Pancreas (tissue), 10 donors: Measurements from ENCODE around the gene MRPL54. TPM values are rescaled to one million over a fixed set of nuclear protein-coding genes. Genes with fewer than 3 reads are reported as not detected.

Experiments
- ATAC-seq, 4 donors: fragments of 200-7000 bp; cut with Tn5 transposase; one replicate each; pipeline versions ENCODE4 v1.8.0 to v1.9.1; 2020; ENCODE audit warnings: mild to moderate bottlenecking in 4 of 4, moderate library complexity in 4 of 4
- DNase-seq, 6 donors: peaks; one replicate each; pipeline ENCODE4 v3.0.0-alpha.2; 2020
- FAIRE-seq: peaks from 2 replicates; lab custom pipeline; 2012; peaks lifted over from hg19 to GRCh38; lab: Jason Lieb, UNC
- H3K27ac ChIP-seq, 4 donors: fragments of 200-600 bp; sonication (generic); 1 replicate in 3 of 4; 2 replicates in 1 of 4; pipeline versions ENCODE4 v1.5.0 to v1.8.0; 2020
- H3K27me3 ChIP-seq, 4 donors: fragments of 200-600 bp; one replicate each; pipeline ENCODE4 v1.8.0; 2021
- H3K36me3 ChIP-seq, 3 donors: fragments of 200-600 bp; sonication (generic) in 1 of 3; one replicate each; pipeline versions ENCODE4 v1.5.0 to v1.8.0; 2020 to 2021
- H3K4me1 ChIP-seq, 3 donors: fragments of 200-600 bp; one replicate each; pipeline ENCODE4 v1.8.0; 2021
- H3K4me3 ChIP-seq, 4 donors: fragments of 200-600 bp; sonication (generic) in 2 of 4; one replicate each; pipeline versions ENCODE4 v1.5.0 to v1.8.0; 2020 to 2021
- H3K9me3 ChIP-seq, 4 donors: fragments of 200-600 bp; one replicate each; pipeline ENCODE4 v1.8.0; 2021
- WGBS, 2 donors: extraction: QIAGEN DNeasy Blood & Tissue Kit; methylation state at CpG; one replicate each; pipeline ENCODE4 v1.1.7; 2013; 5-methylcytosine and 5-hydroxymethylcytosine counted together
- intact Hi-C, 3 donors: fragments of 100-400 bp; cut with DNase I; formaldehyde crosslinking; loops; one replicate each; pipeline versions ENCODE4 v1.11.1 to v1.14.2; 2022
- polyA plus RNA-seq, 2 donors: library from polyadenylated mRNA; stranded (reverse); fragments of 200-250 nt; gene quantifications; one replicate each; pipeline ENCODE4 v1.2.3, GENCODE V29; 2013
- total RNA-seq, 6 donors: library from RNA; stranded (reverse); fragmentation: NEBNext Ultra II Directional in 4 of 6; extraction: Animal tissue kit (Norgen Biotek cat#: 25700) in 4 of 6; gene quantifications; one replicate each; pipeline versions ENCODE4 v1.2.1 to v1.2.4, GENCODE V29; 2021 to 2023
- TF ChIP-seq, protein P1 (sequence below), 4 donors: fragments of 200-600 bp; sonication (generic) in 3 of 4; IDR thresholded peaks; one replicate each; pipeline versions ENCODE4 v1.5.0 to v1.8.0; 2021; ENCODE audit warnings: antibody characterized with exemption in 4 of 4
- donor health status: healthy with polysubstance abuse.
- donor health status: DM: no; HTN: no; CAD: no; lungs with moderate emphysema.
- donor health status: DM: no; HTN: no; CAD: no.
- donor health status: control.
- donor health status: control.
- donor health status: Bipolar disorder and iron deficiency.
- donor health status: DM: yes; HTN: yes; CAD: no.
- donor health status: DM: no; HTN: no; CAD: no.
- donor health status: DM: no; HTN: no; CAD: no.
- donor health status: DM: yes; HTN: yes; CAD: no.

Gene MRPL54
- total and polyA plus RNA-seq, 8 donors, result 30.0 to 104 (median 38.3) TPM

DNA sequence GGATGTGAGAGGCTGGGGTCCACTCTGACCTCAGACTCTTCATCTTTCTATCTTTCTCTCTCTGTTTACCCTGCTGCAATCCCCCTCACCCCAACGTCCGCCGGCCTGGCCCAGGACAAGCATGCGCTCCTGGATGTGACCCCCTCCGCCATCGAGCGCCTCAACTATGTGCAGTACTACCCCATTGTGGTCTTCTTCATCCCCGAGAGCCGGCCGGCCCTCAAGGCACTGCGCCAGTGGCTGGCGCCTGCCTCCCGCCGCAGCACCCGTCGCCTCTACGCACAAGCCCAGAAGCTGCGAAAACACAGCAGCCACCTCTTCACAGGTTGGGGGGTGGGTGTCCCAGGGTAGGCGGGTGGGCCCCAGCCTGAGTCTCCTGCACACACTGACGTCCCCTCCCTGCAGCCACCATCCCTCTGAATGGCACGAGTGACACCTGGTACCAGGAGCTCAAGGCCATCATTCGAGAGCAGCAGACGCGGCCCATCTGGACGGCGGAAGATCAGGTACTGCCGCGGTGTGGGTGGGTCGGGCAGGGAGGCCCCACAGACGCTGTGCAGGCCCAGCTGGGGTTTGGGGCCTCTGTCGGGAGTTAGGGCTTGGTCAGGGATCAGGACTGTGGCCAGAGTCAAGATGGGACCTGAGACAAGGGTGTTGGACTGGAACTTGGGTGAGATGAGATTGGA is 16.0 kb upstream of the MRPL54 start:
- TF ChIP-seq, protein P1, sequence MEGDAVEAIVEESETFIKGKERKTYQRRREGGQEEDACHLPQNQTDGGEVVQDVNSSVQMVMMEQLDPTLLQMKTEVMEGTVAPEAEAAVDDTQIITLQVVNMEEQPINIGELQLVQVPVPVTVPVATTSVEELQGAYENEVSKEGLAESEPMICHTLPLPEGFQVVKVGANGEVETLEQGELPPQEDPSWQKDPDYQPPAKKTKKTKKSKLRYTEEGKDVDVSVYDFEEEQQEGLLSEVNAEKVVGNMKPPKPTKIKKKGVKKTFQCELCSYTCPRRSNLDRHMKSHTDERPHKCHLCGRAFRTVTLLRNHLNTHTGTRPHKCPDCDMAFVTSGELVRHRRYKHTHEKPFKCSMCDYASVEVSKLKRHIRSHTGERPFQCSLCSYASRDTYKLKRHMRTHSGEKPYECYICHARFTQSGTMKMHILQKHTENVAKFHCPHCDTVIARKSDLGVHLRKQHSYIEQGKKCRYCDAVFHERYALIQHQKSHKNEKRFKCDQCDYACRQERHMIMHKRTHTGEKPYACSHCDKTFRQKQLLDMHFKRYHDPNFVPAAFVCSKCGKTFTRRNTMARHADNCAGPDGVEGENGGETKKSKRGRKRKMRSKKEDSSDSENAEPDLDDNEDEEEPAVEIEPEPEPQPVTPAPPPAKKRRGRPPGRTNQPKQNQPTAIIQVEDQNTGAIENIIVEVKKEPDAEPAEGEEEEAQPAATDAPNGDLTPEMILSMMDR (IDR thresholded peaks at IDR 0.05), result no peak
- 80 to 82% methylated on average over 30 to 31 of the region's 31 CpGs for WGBS, 2 donors
- Histone ChIP-seq H3K27ac (no peak overlapping the region), H3K4me3 (no peak overlapping the region), H3K4me1 (no peaks in the 10 kb centered on the region), H3K9me3 (no peaks in the 10 kb centered on the region), H3K27me3 (no peaks in the 10 kb centered on the region), H3K36me3 (peaks cover 0 to 11% (median 0%) of the 10 kb centered on the region in 3 donors)
- intact Hi-C loops, result no loop called here
- DNase-seq (peak in 1 of 6 donors; percentile 57), FAIRE-seq (no peak), ATAC-seq (no peak)

DNA sequence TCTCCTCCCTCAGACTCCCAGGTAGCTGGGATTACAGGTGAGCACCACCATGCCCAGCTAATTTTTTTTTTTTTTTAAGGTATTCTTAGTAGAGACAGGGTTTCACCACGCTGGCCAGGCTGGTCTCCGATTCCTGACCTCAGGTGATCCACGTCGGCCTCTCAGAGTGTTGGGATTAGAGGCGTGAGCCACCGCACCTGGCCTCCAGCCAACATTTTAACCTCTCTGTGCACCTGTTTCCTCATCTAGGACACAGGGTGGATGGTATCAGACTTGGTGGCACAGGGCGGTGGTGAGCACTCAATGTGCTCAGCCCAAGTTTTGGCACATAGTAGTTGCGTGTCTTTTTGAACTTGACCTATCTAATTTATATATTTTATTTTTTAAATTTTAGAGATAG is 13.5 kb upstream of the MRPL54 start:
- Histone ChIP-seq H3K36me3 (peaks cover 0 to 18% (median 0%) of the 10 kb centered on the region in 3 donors), H3K27ac (no peak overlapping the region), H3K4me3 (no peak overlapping the region), H3K27me3 (no peaks in the 10 kb centered on the region), H3K9me3 (no peaks in the 10 kb centered on the region), H3K4me1 (no peaks in the 10 kb centered on the region)
- DNase-seq, result no peak
- no peak for ATAC-seq
- no peak for FAIRE-seq
- WGBS, 2 donors, result 74% methylated on average over 8 of the region's 8 CpGs
- intact Hi-C loops, result no loop called here
- TF ChIP-seq, protein P1 (IDR thresholded peaks at IDR 0.05), result no peak

DNA sequence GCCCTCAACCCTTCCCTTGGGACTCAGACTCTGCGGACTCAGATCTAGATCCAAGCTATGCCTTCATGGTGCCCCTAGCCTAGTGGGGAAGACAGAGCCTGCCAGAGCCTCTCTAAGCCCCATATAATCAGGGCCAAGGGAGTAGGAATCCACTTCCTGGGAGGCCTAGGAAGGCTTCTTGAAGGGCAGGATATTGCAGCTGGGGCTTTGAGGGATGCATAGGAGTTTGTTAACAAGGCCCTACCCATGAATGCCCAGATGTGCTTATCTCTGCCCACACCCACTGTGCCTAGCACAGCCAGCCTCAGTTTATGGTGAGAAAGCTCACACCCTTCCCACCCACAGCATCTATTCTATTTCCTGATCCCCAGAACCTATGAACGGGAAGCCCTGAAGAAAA is 12.3 kb upstream of the MRPL54 start:
- no peak for ATAC-seq
- H3K27me3 ChIP-seq, result no peaks in the 10 kb centered on the region
- H3K4me1 ChIP-seq, result no peaks in the 10 kb centered on the region
- no peak for FAIRE-seq
- H3K27ac ChIP-seq, result no peak overlapping the region
- intact Hi-C loops, result no loop called here
- peaks cover 0 to 18% (median 0%) of the 10 kb centered on the region in 3 donors for H3K36me3 ChIP-seq
- H3K9me3 ChIP-seq, result no peaks in the 10 kb centered on the region
- no peak for DNase-seq
- no peak overlapping the region for H3K4me3 ChIP-seq
- 95 to 98% methylated on average over 2 of the region's 2 CpGs for WGBS, 2 donors
- TF ChIP-seq, protein P1 (IDR thresholded peaks at IDR 0.05), result no peak

DNA sequence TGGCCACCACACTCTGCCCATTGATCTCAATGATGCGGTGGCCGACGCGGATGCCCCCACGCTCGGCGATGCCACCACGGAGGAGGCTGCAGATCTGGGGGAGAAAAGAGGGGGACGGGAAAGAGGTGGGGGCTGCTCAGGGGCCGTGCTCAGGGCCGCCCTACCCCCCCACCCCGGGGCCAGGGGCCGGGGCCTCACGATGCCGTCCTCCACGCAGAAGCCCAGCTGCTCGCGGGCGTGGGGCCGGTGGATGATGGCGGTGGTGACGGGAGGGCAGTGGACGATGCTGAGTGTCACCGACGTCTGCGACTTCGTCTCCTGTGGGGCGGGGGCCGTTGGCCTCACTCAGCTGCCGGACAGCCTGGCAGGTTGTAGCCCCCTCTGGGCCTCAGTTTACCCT is 11.2 kb upstream of the MRPL54 start:
- no peak for FAIRE-seq
- TF ChIP-seq, protein P1 (IDR thresholded peaks at IDR 0.05), result no peak

DNA sequence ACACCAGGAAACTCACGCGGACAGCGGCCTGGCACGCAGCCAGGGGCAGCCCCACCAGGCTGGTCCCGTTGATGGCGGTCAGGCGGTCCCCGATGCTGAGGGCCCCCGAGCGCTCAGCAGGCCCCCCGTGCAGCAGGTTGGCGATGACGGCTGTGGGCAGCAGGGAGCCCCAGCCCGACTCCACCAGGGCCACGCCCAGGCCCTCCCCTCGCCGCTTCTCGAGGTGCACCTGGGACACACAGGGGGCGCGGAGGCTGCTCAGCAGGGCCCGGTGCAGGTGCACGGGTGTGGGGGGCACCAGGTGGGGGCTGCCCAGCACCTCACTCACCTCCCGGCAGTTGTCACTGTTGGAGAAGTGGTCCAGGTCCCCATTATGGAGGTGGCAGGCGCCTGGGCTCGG is 10.0 kb upstream of the MRPL54 start:
- intact Hi-C loops, result no loop called here
- ATAC-seq, result no peak
- 89 to 90% methylated on average over 24 to 25 of the region's 25 CpGs for WGBS, 2 donors
- no peak for FAIRE-seq
- Histone ChIP-seq H3K27me3 (no peaks in the 10 kb centered on the region), H3K27ac (no peak overlapping the region), H3K36me3 (peaks cover 0 to 18% (median 0%) of the 10 kb centered on the region in 3 donors), H3K4me3 (no peak overlapping the region), H3K4me1 (no peaks in the 10 kb centered on the region), H3K9me3 (no peaks in the 10 kb centered on the region)
- DNase-seq, result peak in 1 of 6 donors; percentile 79
- TF ChIP-seq, protein P1 (IDR thresholded peaks at IDR 0.05), result no peak

More for the DNA sequence above, 11.2 kb upstream of the MRPL54 start:
- no peak for ATAC-seq
- peak in 1 of 6 donors; percentile 75 for DNase-seq
- 94 to 95% methylated on average over 25 to 30 of the region's 30 CpGs for WGBS, 2 donors
- no peaks in the 10 kb centered on the region for H3K9me3 ChIP-seq
- no peaks in the 10 kb centered on the region for H3K27me3 ChIP-seq
- H3K36me3 ChIP-seq, result peaks cover 0 to 18% (median 0%) of the 10 kb centered on the region in 3 donors
- H3K4me1 ChIP-seq, result no peaks in the 10 kb centered on the region
- no peak overlapping the region for H3K4me3 ChIP-seq
- intact Hi-C loops, result no loop called here
- H3K27ac ChIP-seq, result no peak overlapping the region
